ENCODE data around the gene ALDH3A2.

The ALDH3A2 gene

DNA sequence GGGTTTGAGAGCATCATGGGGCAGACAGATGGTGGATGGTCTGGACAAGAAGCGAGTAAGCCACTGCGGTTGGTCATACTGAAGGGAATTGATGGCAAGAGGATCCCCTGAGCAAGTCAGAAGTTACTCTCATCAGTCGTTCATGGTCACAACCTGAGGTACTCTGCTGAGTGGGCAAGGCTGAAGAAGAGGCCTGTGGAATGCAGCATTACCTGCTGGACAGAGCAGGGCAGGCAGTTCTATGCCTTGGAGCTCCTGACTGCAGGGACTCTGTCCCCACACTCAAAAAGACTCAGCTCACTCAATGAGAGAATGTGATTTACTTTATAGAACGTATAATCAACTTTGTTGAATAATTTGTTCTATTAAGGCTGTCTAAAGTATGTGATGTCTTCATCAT, 28.3 kb downstream of the ALDH3A2 start:
- CTCF ChIA-PET = interaction anchor here (0.6 to 1.1 kb wide), 3 partner anchors 69 to 111 kb away, joined by 3 read pairs; no protein-coding TSS in a partner anchor
- Histone ChIP-seq H3K4me3 (ENCODE audit: low read depth, low read length) (no peak overlapping the region), H3K27ac (ENCODE audit: extremely low read depth, low read depth, low read length) (no peak overlapping the region), H3K9me3 (ENCODE audit: control insufficient read depth, insufficient read depth, low read depth, low read length) (no peaks in the 10 kb centered on the region; the same call in 1 of the 2 replicates), H3K36me3 (ENCODE audit: control insufficient read depth in 2 of 2, insufficient read depth in 1 of 2, low read length in 2 of 2) (peaks cover 9 to 66% of the 10 kb centered on the region in 2 experiments; a peak in 2 of 3 replicates), H3K4me1 (ENCODE audit: control insufficient read depth, insufficient read depth, low read length) (no peaks in the 10 kb centered on the region)
- TF ChIP-seq ZBTB21 (tag by site-specific recombination; IDR thresholded peaks at IDR 0.05) = no peak
- no peak for TF ChIP-seq ZNF660 (tag by site-specific recombination; IDR thresholded peaks at IDR 0.05)
- TF ChIP-seq, protein P1, sequence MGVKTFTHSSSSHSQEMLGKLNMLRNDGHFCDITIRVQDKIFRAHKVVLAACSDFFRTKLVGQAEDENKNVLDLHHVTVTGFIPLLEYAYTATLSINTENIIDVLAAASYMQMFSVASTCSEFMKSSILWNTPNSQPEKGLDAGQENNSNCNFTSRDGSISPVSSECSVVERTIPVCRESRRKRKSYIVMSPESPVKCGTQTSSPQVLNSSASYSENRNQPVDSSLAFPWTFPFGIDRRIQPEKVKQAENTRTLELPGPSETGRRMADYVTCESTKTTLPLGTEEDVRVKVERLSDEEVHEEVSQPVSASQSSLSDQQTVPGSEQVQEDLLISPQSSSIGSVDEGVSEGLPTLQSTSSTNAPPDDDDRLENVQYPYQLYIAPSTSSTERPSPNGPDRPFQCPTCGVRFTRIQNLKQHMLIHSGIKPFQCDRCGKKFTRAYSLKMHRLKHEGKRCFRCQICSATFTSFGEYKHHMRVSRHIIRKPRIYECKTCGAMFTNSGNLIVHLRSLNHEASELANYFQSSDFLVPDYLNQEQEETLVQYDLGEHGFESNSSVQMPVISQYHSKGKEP (tag by site-specific recombination; IDR thresholded peaks at IDR 0.05) = no peak
- no peak for TF ChIP-seq ZNF776 (tag by site-specific recombination; IDR thresholded peaks at IDR 0.05; ENCODE audit: borderline replicate concordance)
- TF ChIP-seq IKZF3 (tag by site-specific recombination; IDR thresholded peaks at IDR 0.05) = no peak
- TF ChIP-seq, protein P2, sequence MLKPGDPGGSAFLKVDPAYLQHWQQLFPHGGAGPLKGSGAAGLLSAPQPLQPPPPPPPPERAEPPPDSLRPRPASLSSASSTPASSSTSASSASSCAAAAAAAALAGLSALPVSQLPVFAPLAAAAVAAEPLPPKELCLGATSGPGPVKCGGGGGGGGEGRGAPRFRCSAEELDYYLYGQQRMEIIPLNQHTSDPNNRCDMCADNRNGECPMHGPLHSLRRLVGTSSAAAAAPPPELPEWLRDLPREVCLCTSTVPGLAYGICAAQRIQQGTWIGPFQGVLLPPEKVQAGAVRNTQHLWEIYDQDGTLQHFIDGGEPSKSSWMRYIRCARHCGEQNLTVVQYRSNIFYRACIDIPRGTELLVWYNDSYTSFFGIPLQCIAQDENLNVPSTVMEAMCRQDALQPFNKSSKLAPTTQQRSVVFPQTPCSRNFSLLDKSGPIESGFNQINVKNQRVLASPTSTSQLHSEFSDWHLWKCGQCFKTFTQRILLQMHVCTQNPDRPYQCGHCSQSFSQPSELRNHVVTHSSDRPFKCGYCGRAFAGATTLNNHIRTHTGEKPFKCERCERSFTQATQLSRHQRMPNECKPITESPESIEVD (tag by site-specific recombination; IDR thresholded peaks at IDR 0.05) = no peak
- no peak for TF ChIP-seq ZNF311 (tag by site-specific recombination; IDR thresholded peaks at IDR 0.05; ENCODE audit: borderline replicate concordance)
- no peak for TF ChIP-seq GLIS2 (tag by site-specific recombination; IDR thresholded peaks at IDR 0.05)
- no peak for TF ChIP-seq ZNF626 (tag by site-specific recombination; IDR thresholded peaks at IDR 0.05)
- TF ChIP-seq, protein P3, sequence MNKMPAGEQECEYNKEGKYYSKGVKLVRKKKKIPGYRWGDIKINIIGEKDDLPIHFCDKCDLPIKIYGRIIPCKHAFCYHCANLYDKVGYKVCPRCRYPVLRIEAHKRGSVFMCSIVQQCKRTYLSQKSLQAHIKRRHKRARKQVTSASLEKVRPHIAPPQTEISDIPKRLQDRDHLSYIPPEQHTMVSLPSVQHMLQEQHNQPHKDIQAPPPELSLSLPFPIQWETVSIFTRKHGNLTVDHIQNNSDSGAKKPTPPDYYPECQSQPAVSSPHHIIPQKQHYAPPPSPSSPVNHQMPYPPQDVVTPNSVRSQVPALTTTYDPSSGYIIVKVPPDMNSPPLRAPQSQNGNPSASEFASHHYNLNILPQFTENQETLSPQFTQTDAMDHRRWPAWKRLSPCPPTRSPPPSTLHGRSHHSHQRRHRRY (tag by site-specific recombination; IDR thresholded peaks at IDR 0.05) = no peak
- TF ChIP-seq, protein P4, sequence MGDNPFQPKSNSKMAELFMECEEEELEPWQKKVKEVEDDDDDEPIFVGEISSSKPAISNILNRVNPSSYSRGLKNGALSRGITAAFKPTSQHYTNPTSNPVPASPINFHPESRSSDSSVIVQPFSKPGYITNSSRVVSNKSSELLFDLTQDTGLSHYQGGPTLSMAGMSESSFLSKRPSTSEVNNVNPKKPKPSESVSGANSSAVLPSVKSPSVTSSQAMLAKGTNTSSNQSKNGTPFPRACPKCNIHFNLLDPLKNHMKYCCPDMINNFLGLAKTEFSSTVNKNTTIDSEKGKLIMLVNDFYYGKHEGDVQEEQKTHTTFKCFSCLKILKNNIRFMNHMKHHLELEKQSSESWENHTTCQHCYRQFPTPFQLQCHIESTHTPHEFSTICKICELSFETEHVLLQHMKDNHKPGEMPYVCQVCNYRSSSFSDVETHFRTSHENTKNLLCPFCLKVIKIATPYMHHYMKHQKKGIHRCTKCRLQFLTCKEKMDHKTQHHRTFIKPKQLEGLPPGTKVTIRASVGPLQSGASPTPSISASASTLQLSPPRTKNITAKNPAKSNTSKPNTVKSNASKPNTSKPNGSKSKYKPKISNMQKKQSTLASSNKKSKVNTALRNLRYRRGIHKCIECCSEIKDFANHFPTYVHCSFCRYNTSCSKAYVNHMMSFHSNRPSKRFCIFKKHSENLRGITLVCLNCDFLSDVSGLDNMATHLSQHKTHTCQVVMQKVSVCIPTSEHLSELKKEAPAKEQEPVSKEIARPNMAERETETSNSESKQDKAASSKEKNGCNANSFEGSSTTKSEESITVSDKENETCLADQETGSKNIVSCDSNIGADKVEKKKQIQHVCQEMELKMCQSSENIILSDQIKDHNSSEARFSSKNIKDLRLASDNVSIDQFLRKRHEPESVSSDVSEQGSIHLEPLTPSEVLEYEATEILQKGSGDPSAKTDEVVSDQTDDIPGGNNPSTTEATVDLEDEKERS (tag by site-specific recombination; IDR thresholded peaks at IDR 0.05) = no peak
- TF ChIP-seq, protein P5, sequence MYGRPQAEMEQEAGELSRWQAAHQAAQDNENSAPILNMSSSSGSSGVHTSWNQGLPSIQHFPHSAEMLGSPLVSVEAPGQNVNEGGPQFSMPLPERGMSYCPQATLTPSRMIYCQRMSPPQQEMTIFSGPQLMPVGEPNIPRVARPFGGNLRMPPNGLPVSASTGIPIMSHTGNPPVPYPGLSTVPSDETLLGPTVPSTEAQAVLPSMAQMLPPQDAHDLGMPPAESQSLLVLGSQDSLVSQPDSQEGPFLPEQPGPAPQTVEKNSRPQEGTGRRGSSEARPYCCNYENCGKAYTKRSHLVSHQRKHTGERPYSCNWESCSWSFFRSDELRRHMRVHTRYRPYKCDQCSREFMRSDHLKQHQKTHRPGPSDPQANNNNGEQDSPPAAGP (tag by site-specific recombination; IDR thresholded peaks at IDR 0.05) = no peak
- TF ChIP-seq ZNF175 (tag by site-specific recombination; IDR thresholded peaks at IDR 0.05) = no peak
- no peak for TF ChIP-seq ZFP37 (tag by site-specific recombination; IDR thresholded peaks at IDR 0.05)
- no peak for TF ChIP-seq PRDM1 (tag by site-specific recombination; IDR thresholded peaks at IDR 0.05)
- TF ChIP-seq ZNF701 (tag by site-specific recombination; IDR thresholded peaks at IDR 0.05) = no peak
- no peak for TF ChIP-seq ZNF624 (tag by site-specific recombination; IDR thresholded peaks at IDR 0.05)
- TF ChIP-seq MYNN (tag by site-specific recombination; IDR thresholded peaks at IDR 0.05; ENCODE audit: borderline replicate concordance) = no peak
- TF ChIP-seq ZNF146 (tag by site-specific recombination; IDR thresholded peaks at IDR 0.05) = no peak
- POLR2A ChIA-PET = interaction anchor here (2.1 kb wide), 1 partner anchor 28 kb away, joined by 8 read pairs; the partner anchor contains the start of gene ALDH3A2
